Epidermal melanocyte (primary cell): ENCODE results near the gene DUOXA1.
"Not testable (repeated sequence)": the region's sequence is repeated elsewhere in the genome, so short reads cannot be mapped to it uniquely, and the experiment has no call there.

Experiments used
- DNase-seq: peaks from one replicate; pipeline ENCODE4 v3.0.0; 2011; ENCODE audit warnings: low spot score; ENCODE audit not compliant: insufficient read length

The DUOXA1 gene

DNA sequence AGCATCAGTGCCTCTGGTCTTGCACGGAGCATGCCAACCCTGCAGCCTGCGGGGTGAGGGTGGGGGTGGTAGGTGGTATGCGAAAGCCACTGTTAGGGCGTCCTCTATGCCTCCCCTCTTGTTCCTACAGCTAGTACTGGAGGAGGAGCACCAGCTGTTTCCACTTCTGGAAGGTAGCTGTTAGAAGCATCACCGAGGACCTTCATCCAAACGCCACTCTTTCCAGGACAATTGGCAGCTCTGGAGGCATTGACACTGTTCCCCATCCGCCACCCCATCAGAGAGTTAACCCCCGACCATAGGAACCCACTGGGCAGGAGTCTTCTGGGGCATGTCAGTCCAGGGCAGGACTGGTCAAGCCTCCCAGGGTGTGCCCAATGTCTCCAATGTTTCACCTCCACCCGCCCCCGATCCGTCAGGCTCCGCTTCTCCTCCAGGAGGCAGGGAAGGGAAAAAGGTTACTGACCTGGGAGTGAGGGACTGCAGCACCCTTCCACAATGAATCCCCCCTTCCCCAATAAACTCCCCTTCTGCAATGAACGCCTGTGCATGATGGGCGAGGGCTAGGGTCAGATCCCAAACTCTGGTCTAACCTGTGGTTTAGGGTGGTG is 16.2 kb downstream of the DUOXA1 start:
- DNase-seq, result no peak

DNA sequence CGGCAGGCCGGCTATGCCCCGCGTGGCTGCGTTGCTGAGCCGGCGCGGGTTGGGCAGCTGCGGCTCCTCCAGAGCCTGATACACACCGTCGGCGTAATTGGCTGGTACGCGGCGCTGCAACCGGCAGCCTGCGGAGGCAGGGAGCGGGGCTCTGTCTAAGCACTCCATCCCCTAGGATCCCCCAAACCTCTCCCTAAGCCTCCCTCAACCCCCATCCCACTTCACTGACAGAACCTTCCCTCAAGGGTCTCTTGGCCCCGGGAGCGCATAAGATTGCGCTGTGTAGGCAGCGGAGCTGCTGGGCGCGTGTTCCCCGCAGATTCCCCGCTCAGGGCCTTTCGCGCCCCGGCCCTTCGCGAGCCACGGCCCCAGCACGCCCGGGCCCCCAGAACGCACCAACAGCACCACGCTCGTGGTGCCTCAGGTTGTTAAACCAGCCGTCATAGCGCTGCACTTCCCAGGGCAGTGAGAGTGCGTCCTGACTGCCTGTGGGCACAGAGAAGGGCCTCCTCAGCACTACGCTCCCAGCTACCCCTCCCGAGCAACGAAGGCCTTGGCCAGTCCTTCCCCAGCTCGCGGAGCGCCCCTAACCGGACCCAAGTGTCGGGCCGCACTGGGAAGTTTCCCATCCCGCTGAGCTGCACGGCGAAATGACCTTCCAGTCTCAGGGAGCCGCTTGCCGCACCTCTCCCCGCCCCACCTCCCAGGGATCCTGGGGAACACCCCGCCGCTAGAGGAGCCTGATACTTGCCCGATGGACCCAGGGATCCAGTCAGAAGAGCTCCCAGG is 16.9 kb downstream of the DUOXA1 start:
- DNase-seq, result no peak

DNA sequence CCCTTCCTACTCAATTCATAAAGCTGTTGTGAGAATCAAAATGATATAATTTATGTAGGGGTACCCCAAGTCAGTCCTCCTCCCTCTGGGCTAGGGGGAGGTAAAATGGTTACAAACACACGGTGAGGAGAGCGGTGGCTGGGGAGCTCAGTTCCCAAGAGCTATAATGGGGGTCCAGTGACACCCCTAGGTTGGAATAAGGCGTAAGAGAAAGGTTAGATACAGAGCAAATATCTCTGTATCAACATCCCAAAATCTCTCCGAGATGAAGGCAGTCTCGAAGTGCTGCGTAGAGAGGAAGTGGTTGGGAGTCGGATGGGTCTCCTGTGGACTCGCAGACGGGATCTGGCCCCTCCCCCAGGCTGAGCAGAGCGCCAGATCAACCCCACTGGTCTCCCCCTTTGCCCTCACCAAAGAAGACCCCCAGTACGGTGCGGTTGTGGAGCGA is 17.5 kb downstream of the DUOXA1 start:
- no peak for DNase-seq

DNA sequence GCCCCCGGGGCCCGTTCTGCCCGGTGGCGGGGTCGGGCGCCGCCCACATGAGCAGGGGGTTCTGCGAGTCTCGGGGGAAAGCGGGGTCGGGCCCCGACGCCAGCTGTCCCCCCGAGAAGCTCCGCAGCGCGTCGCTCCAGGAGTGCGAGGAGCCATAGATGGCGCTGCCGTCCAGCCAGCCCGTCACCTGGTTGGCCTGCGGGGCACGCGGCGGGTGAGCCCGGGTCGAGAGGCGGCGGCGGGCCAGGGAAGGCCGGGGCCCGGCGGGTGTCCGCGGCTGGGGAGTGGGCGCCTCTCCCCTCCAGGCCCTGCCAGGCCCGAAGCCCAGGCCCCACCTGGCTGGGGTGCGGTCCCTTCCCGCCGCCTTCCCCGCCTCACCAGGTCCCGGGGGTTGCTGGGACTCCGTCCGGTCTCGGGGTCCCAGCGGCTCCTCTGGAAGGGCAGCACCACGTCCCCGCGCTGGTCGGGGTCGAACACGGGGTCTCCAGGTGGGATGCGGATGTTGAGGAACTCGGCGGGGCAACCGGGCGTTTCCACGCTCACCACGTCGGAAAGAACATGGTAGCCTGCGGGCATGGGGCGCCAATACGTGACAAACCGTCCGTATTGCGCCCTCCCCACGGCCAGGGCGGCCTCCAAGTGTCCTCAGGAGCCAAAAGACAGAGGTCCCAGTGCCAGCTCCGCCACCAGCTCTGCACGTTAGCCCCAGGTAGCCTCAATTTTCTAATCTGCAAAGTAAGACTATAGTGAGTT is 18.1 kb downstream of the DUOXA1 start:
- DNase-seq, result no peak

DNA sequence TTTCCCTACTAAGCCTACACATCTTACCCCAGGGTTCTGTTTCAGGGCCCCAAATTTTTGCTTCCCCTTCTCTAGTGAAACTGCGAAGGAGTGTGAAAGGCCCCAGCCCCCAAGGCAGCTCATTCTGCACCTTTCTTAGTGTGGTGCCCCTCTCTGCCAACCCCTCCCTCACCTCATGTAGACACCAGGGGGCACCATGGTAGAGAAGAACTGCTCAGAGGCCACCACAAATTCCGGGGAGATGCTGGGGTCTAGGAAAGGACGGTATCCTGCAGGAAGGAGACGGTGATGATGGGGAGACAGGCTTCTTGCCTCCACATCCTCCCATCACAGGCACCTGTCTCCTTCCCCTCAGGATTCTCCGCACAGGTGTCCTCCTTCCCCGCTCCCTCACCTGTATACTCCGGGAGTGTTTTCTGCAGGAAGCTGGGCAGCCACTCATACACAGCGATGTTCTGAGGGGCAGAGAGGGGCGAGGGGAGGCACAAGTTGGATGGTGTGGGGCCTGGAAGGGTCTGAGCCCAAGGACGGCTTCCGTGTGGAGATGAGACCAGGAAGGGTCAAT is 19.3 kb downstream of the DUOXA1 start:
- DNase-seq, result no peak

DNA sequence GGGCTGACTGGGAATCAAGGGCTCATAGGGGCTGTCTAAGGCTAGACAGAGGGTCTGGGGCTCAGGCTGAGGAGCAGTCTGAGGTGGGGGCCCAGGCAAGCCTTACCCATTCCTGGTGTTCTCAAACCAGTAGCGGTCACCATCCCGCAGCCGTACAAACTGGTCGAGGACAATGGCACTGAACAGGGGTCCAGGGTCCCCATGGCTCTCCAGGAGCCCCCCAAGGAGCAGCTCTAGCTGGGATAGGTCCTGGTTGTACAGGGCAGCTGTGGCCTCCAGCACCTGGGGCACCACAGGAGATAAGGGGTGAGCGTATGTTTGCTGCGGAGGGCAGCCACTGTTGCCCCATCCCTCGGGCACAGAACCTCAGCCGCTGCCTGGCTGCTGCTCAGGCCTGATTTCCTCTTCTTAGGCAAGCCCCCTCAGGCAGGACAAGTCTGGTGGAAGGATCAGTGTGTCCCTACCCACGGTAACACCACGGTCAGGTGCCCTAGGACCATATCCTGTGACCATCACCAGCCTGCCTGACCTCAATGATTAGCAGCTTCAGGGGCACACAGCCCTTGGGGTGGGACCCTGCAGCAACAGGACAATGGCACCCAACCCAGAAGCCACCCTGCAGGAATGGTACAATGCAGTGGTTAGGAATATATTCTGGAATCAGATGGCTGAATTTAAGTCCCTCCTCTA is 21.6 kb downstream of the DUOXA1 start:
- no peak for DNase-seq

DNA sequence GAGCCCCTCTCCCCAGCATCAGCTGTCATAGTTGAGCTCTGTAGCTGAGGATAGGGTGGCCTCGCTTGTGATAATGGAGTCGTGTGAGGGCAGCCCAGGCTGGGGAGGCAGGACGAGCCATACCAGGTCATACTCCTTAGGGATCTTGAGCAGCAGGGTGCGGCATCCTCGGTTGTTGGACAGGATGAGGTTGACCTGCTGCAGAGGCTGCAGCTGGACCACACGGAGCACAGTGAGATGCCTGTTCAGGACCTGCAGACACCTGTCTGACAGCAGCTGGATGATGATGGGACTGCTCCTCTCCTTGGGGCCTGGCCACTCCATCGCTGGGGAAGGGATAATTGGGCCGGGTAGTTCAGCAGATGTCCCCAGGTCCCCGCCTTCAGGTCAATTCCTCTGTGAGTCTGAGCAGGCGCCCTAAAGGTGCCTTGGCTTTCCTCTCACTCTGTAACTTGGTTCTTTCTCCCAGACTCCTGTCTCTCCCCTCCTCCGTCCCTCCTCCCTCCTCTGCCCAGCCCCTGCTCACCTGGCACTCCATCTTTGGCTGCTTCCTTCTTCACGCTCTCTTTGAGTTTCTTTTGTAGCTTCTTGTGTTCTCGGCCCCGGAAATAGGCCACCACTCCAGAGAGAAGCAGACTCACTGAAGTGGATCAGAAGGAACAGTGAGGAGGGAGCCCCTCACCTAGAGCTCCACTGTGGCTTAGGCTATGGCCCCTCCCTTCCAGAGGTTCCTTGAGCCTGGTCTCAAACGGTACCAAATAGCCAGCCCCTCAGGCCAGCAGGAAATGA is 23.5 kb downstream of the DUOXA1 start:
- peak; percentile 7 for DNase-seq

DNA sequence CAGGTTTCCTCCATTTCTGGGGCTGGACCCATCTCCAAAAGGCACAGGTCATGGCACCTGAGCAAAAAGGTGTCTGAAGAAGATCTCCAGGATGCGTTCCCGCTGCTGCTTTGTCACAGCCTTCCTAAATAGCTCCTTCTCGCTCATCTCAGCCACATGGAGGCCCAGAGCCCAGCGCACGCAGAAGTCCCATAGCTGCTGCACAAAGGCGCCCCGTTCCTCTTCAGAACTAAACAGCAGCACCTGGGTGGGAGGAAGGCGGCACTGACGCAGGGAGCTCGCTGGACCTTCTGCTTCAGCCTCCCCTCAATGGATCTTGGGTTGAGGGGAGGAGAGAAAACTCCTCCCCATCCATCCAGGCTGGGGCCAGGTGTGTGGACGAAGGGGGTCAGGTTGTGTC is 24.1 kb downstream of the DUOXA1 start:
- DNase-seq, result no peak

DNA sequence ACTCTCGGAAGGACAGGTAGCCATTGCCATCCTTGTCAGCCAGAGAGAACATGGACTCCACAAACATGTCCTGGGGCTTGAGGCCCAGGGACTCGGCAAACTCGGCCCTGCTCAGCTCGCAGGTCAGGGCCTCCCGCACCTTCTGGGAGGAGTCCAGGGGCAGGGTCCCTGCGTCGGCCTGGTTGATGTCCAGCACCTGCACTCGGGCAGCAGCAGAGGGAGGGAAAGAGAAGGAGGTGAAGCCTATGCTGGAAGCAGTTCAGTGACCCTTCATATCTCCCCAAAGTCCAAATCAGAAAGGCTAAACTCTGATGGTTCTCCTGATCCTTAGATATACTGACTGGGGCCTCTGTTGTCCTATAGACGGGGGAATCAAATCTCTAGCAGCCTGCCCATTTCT is 25.5 kb downstream of the DUOXA1 start:
- not testable (repeated sequence) for DNase-seq

DNA sequence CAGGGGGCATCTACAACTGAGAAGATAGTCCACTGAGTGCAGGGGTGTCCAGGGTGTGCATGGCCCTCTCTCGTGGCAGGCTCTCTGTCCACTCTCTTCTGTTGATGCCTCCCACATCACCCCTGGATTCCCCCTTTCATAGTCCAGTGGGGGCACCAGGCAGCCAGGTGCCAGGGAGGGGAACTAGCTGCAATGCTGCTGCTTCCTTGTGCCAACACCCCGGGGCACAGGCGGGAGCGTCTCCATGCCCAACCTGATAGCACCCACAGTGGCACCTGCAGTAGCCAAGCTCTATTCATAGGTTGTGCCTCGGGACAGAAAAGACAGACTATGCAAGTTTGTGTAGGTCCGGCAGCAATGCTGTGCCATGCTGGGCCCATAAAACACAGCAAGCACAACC is 27.5 kb downstream of the DUOXA1 start:
- DNase-seq, result no peak

DNA sequence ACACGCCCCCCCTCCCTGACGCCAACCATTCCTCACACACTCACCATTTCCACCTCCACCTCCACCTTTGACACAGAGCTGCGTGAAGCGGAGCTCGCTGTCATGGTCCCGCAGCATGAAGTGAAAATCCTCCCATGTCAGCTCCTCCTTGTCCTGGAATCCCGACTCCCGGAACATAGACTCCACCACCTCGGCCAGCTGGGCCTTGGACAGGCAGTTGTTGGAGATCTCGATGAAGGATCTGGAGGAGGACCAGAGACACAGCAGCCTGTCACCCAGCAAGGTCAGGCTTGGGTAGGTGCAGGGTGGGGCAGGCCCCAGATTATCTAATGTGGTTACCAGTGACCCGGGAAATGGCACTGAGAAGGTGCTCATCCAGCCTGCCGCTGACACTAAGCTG is 27.9 kb downstream of the DUOXA1 start:
- no peak for DNase-seq

DNA sequence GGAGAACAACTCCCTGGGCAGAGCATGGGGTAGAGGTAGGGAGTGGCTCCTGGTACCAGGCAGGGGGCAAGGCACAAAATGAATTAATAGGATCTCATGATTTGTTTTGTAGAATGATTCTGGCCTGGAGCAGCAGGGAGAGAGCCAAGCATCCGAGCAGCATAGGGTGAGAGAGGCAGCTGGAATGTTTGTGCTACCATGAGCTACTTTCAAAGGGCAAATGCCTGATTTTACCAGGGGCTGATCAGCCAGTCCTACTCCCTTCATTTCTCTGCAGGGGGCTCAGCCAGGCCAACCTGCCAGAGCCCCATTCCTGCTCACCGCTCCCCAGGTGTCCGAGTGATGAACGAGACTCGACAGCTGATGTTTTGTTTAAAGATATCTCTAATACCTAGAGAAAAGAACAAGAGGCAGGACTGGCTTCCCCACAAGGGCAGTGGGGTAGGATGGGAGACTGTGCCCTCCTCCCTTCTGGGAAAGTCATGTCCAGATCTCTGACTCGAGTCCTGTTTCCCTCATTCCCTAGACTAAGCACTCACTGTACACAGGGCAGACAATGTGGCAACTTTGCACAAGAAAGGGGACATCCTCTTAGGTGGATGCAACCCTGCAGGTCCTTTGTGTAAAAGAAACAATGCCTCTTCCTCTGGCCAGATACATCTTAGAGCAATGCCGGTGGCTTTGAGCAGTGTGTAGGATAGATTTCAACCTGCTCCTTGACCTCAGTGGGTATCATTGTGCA is 28.6 kb downstream of the DUOXA1 start:
- no peak for DNase-seq

DNA sequence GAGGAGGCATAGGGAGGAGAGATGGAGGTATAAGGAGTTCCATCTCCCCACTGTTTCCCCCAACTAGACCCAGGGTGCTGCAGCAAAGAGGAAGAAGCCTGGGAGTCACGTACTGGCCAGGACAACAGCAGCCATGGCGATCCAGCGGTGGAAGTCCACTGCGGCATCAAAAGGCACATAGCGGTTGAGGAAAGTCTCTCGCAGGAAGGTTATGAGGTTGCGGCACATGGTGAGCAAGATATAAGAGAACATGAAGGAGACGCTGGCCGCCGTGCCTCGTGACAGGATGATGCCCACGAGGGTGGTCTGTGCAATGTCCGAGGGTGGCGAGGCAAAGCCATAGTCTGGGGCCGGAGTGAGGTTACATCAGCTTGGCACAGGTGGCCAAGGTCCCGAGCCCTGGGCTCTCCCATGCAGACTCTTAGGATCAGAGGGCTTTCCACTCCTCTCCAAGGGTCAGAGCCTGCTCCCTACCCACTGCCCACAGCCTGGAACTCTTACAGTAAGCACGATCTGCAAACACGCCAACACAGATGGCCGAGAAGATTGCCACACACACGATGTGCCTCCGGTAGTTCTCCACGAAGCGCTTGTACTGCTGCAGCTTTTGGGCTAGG is 30.0 kb downstream of the DUOXA1 start:
- peak; percentile 9 for DNase-seq

DNA sequence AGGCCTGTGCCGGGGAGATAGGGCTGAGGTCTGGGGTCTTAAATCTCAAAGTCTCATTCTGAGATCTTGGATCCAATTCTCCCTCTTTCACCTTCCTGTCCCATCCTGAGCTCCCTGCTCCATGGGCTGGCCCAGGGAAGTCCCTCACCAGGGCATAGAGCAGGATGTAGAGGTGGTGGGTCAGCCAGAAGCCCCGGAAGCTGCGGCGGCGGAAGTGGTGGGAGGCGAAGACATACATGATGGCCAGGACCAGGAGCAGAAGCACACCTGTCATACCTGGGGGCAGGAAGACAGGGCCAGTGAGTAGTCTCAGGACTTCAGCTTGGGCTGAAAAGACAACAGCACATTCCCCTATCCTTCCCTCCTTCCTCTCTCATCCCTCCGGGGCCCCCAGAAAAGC is 32.2 kb downstream of the DUOXA1 start:
- DNase-seq, result no peak

DNA sequence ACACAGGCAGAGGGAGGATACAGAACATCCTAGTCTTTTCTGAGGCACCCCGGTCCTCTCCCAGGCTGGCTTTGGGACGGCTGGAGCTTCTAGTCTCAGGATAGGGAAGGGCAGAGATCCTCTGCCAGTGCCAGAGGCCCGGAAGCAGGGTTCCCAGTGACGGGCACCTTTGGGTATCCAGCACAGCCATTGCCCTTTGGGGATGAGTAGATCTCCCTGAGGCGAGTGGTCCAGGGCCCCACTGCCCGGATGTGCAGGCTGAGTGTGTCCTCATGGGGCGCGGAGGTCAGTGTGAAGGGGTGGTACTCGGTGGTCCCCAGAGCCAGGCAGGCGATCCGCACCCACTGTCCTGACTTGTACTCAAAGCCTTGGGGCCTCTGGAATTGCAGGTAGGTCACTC is 34.0 kb downstream of the DUOXA1 start:
- no peak for DNase-seq

DNA sequence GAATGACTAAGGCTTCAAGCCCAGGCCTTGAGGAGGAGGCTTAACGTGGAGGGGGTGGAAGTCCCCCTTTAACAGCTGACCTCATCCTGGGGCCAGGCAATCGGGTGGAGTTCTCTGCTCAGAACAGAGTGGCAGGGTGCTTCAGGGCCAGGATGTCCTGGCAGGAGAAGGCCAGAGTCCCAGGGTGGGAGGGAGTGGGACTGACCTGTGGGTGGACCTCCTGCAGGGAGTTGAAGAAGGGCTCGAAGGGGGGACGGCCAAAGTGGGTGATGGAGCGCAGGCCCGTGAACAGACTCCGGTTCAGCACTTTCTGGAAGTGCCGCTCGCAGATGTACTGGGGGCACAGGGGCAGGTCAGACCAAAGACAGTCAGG is 35.3 kb downstream of the DUOXA1 start:
- DNase-seq, result no peak

DNA sequence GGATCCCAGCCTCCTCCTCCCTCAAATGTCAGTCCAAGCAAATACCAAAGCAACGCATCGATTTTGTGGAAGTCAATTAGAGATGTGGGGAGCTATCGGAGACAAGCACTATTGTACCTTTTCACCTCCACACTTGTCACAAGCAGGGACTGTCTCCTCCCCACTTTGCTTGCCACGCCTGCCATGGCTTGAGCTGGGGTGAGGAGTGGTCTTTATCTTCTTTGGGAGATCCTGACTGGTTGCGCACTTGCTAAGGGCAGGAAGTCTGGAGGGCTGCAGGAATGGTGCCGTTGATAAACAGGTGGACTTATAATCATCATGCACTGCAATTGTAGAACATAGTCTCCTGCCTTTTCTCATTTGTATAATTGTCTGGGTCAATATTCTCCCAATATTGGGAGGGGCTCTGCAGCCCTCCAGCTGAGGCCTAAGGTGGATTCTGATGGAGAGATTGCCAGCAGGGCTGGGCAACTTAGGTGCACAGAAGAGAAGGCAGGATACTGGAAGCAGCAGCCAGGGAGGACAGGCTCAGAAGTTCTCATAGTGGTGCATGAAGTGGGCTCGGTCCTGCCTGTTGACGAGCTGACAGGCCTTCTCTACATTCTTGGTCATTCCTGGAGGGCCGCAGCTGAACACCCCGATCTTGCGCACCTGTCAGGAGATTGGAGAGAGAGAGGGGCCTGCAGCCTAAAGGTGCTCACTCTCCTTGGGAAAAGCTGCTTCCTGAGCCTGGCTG is 35.9 kb downstream of the DUOXA1 start:
- no peak for DNase-seq

DNA sequence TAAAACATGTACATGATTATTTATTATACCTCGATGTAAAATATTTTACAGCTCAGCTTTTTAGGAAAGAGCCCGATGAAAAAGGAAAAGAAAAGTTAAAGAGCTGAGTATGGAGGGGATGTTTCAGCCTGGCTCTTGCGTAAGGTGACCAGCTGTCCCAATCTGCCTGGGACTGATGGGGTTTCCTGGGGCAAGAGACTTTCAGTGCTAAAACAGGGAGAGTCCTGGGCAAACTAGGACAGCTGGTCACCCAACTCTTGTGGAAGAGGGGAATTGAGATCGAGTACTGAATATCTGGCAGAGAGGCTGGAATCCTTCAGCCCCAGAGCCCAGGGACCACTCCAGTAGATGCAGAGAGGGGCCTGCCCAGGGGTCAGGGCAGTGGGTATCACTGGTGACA is 36.7 kb downstream of the DUOXA1 start:
- DNase-seq, result no peak

DNA sequence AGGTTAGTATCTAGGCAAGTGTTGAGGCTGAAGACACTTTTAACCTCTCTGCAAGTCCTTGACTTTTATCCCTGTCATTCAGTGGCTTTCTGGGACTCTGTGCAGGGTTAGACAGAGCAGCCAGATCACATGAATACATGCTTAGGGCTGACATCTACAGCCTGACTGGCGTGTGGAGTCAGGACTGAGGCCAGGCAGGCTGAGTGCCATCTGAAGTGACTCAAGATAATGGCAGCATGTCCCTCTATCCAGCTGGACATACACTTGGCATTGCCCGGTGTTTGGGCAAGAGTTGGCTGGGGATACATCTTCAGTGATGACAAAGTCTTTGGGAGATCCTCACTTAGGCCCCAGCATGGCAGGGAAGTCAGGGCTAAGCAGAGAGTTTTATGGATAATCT is 38.1 kb downstream of the DUOXA1 start:
- no peak for DNase-seq
